ENCODE data around the gene SRRM3. TPM values are rescaled to one million over a fixed set of nuclear protein-coding genes. Genes with fewer than 3 reads are reported as not detected.
A peak's percentile ranks its signal among the peaks of the same experiment; 100 is the strongest.

The SRRM3 gene
- total and polyA plus RNA-seq, 9 of the 15 experiments (the other 6 are each of a cell fraction or from before 2014, with no cell fraction given): 0.04 to 0.91 (median 0.46) TPM; not detected in 2

DNA sequence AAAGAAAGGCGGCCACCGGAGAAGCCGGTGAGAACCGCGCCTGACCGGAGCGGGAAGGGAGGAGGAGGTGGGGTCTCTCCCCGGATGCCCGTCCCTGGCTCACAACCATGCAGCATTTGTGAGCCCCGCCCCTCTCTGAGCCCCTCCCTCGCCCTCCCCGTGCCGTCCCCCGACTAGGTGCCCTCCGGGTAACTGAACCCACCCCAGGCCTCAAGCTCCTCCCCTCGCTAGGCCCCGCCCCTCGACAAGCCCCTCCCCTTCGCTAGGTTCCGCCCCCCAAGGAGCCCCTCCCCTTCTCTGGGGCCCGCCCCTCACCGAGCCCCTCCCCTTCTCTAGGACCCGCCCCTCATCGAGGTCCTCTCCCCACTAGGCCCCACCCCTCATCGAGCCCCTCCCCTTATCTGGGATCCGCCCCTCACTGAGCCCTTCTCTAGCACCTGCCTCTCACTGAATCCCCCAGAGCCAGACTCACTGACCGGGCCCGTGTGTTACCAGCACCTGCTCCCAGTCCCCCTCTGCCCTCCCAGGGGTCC is 58.5 kb downstream of the SRRM3 start:
- Histone ChIP-seq H3K27me3 (ENCODE audit: control insufficient read depth in 2 of 2, insufficient read depth in 2 of 2, low read length in 2 of 2) (peaks cover 10 to 37% of the 10 kb centered on the region in 2 experiments; a peak in 3 of 5 replicates), H3K36me3 (ENCODE audit: control insufficient read depth, insufficient read depth, low read length) (no peaks in the 10 kb centered on the region), H4K20me1 (replicated peaks; ENCODE audit: control insufficient read depth, insufficient read depth, low read length) (peaks cover 4% of the 10 kb centered on the region), H2AFZ (ENCODE audit: low read depth, low read length) (peak overlapping the region; percentile 61; the same call in 1 of the 2 replicates), H3K4me2 (ENCODE audit: insufficient read depth, low read length) (peak overlapping the region; percentile 53; the same call in 1 of the 2 replicates), H3K9ac (ENCODE audit: insufficient read depth in 1 of 2, low read depth in 2 of 2, low read length in 2 of 2) (peak overlapping the region in 1 of 2 experiments; percentile 80; a peak in 1 of 4 replicates), H3K4me1 (replicated peaks in 1 of 2; ENCODE audit: control insufficient read depth in 2 of 2, insufficient read depth in 2 of 2, low read length in 2 of 2) (peaks cover 0 to 25% of the 10 kb centered on the region in 2 experiments; a peak in 3 of 5 replicates), H3K4me3 (peak overlapping the region; percentile 36), H3K27ac (ENCODE audit: extremely low read depth, low read depth, low read length) (no peak overlapping the region), H3K9me3 (replicated peaks; ENCODE audit: control insufficient read depth, insufficient read depth, low read depth, low read length) (no peaks in the 10 kb centered on the region), H3K9me1 (ENCODE audit: control insufficient read depth, insufficient read depth, low read length) (no peaks in the 10 kb centered on the region), H3K79me2 (ENCODE audit: control insufficient read depth, insufficient read depth, low read length) (no peaks in the 10 kb centered on the region)
- in situ Hi-C loops (cut with MboI) (loop anchor here (5.0 kb wide), 1 partner anchor 78 kb away; no protein-coding TSS in a partner anchor), intact Hi-C loops (cut with micrococcal nuclease) (no loop called here)
- POLR2A ChIA-PET: interaction anchor here (0.5 to 0.6 kb wide), 2 partner anchors 14 to 34 kb away, joined by 3 read pairs; no protein-coding TSS in a partner anchor
- BruUV-seq (replicated peaks): no TSS peak
- CTCF ChIA-PET (ENCODE audit: low intra/inter-chr PET ratio): no interaction called here
- ATAC-seq (peak; percentile 91), FAIRE-seq (peak; percentile 82), DNase-seq (ENCODE audit: extremely low read depth in 1 of 4, low spot score in 3 of 4) (peak; percentile 84 to 99 (median 98))
- WGBS (ENCODE audit: insufficient coverage, low coverage, missing lambda C conversion rate): 2% methylated on average over 4 of the region's 28 CpGs
- TF ChIP-seq, protein P1, sequence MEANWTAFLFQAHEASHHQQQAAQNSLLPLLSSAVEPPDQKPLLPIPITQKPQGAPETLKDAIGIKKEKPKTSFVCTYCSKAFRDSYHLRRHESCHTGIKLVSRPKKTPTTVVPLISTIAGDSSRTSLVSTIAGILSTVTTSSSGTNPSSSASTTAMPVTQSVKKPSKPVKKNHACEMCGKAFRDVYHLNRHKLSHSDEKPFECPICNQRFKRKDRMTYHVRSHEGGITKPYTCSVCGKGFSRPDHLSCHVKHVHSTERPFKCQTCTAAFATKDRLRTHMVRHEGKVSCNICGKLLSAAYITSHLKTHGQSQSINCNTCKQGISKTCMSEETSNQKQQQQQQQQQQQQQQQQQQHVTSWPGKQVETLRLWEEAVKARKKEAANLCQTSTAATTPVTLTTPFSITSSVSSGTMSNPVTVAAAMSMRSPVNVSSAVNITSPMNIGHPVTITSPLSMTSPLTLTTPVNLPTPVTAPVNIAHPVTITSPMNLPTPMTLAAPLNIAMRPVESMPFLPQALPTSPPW (CRISPR knock-in tag; IDR thresholded peaks at IDR 0.05): peak; percentile 63
- TF ChIP-seq GABPA (tag; conservative IDR thresholded peaks at IDR 0.05; ENCODE audit: low read depth): no peak
- TF ChIP-seq, protein P2, sequence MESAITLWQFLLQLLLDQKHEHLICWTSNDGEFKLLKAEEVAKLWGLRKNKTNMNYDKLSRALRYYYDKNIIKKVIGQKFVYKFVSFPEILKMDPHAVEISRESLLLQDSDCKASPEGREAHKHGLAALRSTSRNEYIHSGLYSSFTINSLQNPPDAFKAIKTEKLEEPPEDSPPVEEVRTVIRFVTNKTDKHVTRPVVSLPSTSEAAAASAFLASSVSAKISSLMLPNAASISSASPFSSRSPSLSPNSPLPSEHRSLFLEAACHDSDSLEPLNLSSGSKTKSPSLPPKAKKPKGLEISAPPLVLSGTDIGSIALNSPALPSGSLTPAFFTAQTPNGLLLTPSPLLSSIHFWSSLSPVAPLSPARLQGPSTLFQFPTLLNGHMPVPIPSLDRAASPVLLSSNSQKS (CRISPR knock-in tag; IDR thresholded peaks at IDR 0.05): no peak
- TF ChIP-seq PRMT5 (CRISPR knock-in tag; IDR thresholded peaks at IDR 0.05): no peak
- no peak for TF ChIP-seq TCF7L2 (IDR thresholded peaks at IDR 0.05; ENCODE audit: low read depth, low read length)
- TF ChIP-seq ARNT (IDR thresholded peaks at IDR 0.05): no peak
- TF ChIP-seq, protein P3, sequence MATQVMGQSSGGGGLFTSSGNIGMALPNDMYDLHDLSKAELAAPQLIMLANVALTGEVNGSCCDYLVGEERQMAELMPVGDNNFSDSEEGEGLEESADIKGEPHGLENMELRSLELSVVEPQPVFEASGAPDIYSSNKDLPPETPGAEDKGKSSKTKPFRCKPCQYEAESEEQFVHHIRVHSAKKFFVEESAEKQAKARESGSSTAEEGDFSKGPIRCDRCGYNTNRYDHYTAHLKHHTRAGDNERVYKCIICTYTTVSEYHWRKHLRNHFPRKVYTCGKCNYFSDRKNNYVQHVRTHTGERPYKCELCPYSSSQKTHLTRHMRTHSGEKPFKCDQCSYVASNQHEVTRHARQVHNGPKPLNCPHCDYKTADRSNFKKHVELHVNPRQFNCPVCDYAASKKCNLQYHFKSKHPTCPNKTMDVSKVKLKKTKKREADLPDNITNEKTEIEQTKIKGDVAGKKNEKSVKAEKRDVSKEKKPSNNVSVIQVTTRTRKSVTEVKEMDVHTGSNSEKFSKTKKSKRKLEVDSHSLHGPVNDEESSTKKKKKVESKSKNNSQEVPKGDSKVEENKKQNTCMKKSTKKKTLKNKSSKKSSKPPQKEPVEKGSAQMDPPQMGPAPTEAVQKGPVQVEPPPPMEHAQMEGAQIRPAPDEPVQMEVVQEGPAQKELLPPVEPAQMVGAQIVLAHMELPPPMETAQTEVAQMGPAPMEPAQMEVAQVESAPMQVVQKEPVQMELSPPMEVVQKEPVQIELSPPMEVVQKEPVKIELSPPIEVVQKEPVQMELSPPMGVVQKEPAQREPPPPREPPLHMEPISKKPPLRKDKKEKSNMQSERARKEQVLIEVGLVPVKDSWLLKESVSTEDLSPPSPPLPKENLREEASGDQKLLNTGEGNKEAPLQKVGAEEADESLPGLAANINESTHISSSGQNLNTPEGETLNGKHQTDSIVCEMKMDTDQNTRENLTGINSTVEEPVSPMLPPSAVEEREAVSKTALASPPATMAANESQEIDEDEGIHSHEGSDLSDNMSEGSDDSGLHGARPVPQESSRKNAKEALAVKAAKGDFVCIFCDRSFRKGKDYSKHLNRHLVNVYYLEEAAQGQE (IDR thresholded peaks at IDR 0.05; ENCODE audit: borderline replicate concordance): peak; percentile 36; the same call in 1 of the 2 replicates
- TF ChIP-seq, protein P3 (CRISPR knock-in tag; IDR thresholded peaks at IDR 0.05; ENCODE audit: low read depth): no peak
- TF ChIP-seq ZNF561 (CRISPR knock-in tag; conservative IDR thresholded peaks at IDR 0.05): no peak
- peak; percentile 28 for TF ChIP-seq TBP (optimal IDR thresholded peaks at IDR 0.05; ENCODE audit: low read depth, low read length)
- TF ChIP-seq TCF3 (CRISPR knock-in tag; IDR thresholded peaks at IDR 0.05): no peak
- no peak for TF ChIP-seq TAF7 (tag; IDR thresholded peaks at IDR 0.05)

Measured in K562 (cell line).